NT2/D1 (cell line): Measurements from ENCODE around the gene ISX.

ENCODE experiments used
- SUZ12 ChIP-seq: IDR thresholded peaks from 2 replicates; pipeline ENCODE4 v1.6.1; 2011; ENCODE audit not compliant: insufficient read length, insufficient read depth; ENCODE audit errors: extremely low read depth
- YY1 ChIP-seq: IDR thresholded peaks from 2 replicates; pipeline ENCODE4 v1.6.1; 2011; ENCODE audit not compliant: insufficient read length, insufficient read depth
- ZNF274 ChIP-seq: IDR thresholded peaks from 2 replicates; pipeline ENCODE4 v1.6.1; 2011; ENCODE audit warnings: mild to moderate bottlenecking, low read depth, low read length

GRCh38 chr22:35016909-35017308, 49.0 kb upstream of the ISX start:
- no peak for TF ChIP-seq YY1
- TF ChIP-seq ZNF274: no peak
- TF ChIP-seq SUZ12: no peak
